AG20443 (cell line): Measurements from ENCODE around the gene RFX1.
"Not testable (repeated sequence)": the region's sequence is repeated elsewhere in the genome, so short reads cannot be mapped to it uniquely, and the experiment has no call there.

Experiments used
- DNase-seq: peaks from one replicate; pipeline ENCODE4 v3.0.0; 2012; ENCODE audit warnings: low spot score, mixed read lengths

The RFX1 gene

DNA sequence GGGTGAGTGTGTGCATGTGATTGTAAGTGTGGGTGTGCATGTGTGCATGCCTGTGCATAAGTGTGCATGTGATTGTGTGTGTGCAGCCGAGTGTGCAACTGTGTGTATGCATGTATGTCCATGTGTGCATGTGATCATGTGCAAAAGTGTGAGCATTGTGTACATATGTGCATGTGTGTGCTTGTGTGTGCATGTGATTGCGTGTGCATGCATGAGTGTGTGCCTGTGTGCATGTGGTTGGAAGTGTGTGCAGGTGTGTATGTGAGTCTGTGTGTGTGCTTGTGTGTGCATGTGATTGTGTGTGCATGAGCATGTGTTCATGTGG lies 71.4 kb downstream of the RFX1 start:
- no peak for DNase-seq

DNA sequence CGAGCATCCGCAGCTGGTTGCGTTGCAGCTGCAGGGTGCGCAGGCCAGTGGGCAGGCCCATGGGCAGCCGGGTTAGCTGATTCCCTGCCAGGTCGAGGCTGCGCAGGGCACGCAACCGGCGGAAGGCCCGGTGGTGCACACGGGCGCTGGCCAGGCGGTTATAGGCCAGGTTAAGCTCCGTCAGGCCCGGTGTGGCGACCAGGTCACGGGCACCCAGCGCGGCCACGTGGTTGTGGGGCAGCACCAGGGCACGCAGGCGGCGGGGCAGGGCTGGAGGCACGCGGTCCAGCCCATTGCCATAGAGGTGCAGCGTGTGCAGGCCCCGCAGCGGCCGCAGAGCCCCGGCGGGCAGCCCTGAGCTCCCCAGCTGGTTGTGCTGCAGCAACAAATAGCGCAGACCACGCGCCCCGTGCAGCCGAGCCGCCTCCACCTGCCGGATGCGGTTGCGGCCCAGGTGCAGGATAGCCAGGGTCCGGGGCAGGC lies 73.2 kb downstream of the RFX1 start:
- DNase-seq = no peak

DNA sequence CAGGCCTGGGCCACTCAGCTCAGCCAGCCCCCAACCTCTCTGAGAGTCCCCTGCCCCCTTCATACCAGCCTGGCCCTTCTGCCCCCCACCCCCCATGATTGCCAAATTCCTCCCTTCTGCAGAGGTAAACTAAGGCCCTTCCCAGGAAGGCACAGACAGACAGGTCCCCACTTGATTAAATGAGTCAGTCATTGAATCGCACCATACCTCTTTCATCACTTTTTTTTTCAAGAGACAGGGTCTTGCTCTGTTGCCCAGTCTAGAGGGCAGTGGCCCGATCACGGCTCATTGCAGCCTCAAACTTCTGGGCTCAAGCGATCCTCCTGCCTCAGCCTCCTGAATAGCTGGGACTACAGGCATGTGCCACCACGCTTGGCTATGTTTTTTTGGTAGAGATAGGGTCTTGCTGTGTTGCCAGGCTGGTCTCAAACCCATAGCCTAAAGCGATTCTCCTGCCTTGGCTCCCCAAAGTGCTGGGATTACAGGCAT lies 73.9 kb downstream of the RFX1 start:
- no peak for DNase-seq

DNA sequence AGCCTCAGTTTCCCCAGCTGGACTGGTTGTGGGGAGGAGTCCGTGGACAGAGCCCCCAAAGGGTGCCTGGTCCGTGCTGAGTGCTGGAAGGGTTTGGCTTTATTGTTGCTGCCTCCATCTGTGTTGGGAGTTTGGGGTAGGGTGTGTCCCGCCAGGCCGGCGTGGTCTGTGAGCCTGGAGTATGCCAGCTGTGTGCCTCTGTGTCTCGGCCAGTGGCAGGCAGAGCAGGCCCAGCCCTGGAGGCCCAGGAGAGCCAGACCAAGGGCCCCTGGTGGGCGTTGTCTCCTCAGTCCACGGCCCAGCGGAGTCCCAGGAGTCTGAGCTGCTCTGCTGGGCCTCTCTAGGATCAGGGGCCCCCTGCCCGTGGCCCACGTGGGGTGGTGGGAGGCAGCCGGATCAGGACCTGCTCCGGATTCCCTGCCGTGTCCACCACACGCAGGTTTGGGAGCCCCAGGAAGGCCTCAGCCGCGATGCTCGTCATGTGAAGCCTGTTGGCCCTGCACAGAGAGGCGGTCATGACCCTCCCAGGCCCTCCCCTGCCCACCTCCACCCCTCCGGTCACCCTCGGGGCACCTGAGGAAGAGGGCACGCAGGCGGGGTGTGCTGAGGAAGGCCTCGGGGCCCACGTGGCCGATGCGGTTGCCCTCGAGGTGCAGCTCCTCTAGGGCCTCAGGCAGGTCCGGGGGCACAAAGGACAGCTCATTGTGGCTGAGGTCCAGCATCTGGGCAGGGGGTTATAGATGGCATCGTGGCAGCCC lies 74.5 kb downstream of the RFX1 start:
- no peak for DNase-seq

DNA sequence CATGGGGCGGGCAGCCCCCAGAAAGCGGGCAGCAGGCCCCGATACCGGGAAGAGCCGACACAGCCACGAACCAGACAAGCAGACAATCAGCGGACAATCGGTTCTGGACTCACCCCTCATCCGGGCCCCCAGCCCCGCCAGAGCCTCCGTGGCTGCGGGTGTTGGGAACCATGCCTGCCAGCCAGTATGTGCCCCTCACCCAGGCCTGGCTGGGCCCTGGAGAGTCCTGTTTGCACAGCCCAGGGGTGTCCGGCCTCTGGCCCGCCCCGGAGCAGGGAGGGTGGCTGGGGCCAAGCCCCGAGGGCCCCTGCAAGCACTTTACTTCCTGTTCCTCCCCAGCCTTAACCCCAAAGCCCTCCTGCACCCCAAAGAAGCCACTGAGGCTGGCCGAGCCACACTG lies 75.7 kb downstream of the RFX1 start:
- no peak for DNase-seq

DNA sequence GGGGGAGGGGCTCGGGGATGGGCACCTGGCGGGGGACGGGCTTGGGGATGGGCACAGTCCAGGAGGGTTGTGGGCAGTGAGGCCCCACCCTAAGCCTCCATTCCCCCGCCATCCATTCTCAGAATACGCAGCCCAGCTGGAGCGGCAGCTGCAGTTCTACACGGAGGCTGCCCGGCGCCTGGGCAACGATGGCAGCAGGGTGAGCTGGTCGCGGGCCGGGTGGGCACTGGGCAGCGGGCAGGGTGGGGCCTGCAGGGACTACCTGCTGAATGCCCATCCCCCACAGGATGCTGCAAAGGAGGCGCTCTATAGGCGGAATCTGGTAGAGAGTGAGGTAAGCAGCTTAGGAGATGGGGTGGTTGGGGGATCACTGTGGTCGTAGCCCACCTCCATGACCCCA lies 76.2 kb downstream of the RFX1 start:
- no peak for DNase-seq

DNA sequence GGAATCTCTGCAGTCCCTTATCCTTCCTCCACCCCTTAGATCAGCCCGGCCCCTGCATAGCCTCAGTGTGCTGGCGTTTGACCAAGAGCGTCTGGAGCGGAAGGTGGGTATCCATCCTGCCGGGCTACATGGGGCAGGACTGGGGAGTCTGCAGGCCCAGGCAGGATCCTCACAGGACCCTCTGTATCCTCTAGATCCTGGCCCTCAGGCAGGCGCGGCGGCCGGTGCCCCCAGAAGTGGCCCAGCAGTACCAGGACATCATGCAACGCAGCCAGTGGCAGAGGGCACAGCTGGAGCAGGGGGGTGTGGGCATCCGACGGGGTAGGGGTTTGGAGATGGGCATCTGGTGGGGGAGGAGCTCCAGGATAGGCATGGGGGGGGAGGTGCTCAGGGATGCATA lies 76.8 kb downstream of the RFX1 start:
- DNase-seq = no peak

DNA sequence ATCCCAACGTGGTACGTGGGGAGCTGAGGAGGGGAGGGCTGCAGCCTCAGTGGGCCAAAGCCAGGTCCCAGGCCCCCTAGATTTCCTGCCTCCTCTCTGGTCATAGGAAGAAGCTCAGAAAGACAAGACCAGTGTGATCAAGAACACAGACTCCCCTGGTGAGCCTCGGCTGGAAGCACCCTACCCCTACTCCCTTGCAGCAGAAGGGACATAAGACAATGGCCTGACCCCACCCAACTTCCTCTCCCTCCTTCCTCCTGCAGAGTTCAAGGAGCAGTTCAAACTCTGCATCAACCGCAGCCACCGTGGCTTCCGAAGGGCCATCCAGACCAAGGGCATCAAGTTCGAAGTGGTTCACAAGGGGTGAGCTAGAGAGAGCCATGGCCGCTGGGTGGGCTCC lies 79.4 kb downstream of the RFX1 start:
- DNase-seq = no peak

DNA sequence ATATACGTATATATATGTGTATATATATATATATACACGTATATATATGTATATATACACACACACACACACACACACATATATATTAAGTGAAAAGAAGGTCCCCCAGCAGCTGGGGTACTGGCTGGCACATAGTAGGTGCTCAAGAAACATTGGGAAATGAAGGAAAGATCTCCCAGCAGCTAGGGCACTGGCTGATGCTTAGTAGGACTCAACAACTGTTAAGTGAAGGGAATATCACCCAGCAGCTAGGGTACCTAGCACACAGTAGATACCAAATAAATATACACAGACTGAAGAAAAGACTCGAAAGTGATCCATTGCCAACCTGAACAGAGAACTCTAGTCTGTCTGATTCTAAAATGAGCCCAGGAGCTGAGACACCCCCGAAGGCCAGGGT lies 80.1 kb downstream of the RFX1 start:
- DNase-seq = no peak

DNA sequence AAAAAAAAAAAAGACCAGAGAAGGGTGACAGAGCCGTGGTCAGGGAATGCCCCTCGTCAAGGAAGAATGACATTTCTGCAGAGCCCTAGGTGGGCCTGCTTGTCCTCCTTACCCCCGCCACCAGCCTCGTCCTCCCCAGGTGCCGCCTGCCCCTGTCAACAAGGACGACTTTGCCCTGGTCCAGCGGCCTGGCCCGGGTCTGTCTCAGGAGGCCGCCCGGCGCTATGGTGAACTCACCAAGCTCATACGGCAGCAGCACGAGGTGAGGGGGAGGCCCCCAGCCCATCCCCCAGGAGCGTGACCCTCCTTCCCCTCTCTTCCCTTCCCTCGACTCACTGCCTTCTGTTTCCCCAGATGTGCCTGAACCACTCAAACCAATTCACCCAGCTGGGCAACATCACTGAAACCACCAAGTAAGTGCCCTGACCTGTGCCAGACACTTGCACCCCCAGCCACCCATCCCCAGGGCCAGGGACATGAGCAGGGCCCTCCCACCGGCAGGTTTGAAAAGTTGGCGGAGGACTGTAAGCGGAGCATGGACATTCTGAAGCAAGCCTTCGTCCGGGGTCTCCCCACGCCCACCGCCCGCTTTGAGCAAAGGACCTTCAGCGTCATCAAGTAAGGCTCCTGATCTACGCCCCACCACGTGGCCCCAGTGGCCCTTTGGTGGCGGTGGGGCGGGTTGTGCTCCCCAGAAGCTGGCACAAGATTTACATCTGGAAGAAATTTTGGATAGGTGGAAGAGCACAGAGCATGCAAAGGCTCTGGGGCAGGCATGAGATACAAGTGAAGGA lies 82.7 kb downstream of the RFX1 start:
- no peak for DNase-seq

DNA sequence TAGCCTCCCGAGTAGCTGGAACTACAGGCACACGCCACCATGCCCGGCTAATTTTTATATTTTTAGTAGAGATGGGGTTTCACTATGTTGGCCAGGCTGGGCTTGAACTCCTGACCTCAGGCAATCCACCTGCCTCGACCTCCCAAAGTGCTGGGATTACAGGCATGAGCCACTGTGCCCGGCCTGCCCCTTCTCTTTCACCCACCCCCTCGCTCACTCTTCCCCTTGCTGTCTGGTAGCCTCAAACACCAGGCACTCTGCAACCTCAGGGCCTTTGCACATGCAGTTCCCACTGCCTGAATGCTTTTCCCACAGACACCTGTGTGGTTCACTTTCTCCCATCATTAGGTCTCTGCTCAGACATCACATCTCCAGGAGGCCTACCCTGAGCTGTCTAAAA lies 84.0 kb downstream of the RFX1 start:
- DNase-seq = not testable (repeated sequence)

DNA sequence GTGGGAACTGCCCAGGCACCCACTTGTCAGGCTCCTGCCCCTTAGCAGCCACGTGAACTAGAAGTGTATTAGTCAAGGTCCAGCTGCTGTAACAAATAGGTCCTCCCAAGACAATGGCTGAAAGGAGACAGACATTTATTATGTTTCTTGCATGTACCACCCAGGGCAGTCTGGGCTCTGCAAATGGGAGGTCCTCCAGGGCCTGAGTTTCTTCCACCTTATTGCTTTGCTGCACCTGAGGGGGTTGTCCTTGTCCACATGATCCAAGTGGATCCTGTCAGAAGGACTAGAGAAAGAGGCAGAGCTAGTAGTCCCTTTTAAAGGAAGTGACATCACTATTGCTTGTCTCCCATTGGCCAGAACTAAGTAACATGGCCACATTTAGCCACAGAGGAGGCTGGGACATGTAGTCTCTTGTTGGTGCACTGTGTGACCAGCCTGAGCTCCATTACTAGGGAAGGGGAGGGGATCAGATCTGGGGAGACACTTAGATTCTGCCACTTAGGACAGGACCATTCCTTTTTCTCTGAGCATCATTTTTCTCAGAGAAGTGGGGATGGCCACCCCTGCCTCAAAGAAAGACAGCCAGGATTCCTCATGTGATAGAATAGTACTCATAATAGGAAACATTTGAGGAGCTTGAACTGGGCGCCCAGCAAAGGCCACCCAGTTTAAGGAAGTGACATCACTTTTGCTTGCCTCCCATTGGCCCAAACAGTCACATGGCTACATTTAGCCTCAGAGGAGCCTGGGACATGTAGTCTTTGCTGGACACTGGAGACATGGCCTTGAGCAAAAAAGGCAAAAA lies 85.0 kb downstream of the RFX1 start:
- DNase-seq = peak; percentile 63

DNA sequence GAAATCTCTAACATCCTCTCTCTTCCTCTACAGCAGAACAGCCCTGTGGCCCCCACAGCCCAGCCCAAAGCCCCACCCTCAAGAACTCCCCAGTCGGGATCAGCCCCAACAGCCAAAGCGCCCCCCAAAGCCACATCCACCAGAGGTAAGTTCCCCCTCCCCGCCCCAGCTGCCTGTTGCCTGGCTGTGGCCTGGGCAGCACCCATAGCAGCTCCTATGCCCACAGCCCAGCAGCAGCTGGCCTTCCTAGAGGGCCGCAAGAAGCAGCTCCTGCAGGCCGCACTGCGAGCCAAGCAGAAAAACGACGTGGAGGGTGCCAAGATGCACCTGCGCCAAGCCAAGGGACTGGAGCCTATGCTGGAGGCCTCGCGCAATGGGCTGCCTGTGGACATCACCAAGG lies 85.6 kb downstream of the RFX1 start:
- no peak for DNase-seq

DNA sequence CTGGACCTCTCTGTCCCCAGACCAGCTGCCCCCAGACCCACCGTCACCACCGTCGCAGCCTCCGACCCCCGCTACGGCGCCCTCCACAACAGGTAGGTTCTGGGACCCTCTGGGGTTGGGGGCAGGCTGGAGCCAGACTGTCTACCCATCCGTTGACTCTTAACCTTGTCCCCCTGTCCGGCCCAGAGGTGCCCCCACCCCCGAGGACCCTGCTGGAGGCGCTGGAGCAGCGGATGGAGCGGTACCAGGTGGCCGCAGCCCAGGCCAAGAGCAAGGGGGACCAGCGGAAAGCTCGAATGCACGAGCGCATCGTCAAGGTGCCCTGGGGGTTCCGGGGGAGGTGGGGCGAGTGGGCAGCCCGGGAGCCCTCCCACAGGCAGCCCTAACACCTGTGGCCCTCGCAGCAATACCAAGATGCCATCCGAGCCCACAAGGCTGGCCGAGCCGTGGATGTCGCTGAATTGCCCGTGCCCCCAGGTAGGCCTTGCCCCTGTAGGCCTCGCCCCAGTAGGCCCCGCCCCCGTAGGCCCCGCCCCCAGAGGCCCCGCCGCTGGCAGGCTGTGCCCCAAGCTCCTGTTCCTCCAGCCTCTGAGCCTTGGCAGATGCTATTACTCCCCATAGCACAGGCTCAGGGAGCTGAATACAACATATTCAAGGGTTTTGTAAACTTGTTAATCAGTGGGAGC lies 87.3 kb downstream of the RFX1 start:
- no peak for DNase-seq

DNA sequence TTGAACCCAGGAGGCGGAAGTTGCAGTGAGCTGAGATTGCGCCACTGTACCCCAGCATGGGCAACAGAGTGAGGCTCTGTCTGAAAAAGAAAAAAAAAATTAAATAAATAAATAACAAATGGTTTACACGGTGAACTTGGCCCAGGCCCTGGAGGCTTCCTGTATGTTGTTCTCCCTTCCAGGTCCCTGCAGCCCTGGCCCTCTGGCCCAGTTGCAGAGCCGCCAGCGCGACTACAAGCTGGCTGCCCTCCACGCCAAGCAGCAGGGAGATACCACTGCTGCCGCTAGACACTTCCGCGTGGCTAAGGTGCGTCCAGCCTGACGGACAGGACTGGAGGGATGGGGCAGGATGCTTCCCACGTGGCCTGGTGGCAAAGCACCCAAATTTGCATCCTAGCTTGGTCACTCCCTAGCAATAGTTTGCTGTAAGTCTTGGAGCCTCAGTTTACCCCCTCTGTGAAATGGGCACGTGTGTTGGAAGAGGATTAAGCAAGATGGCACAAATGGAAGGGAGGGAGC lies 88.2 kb downstream of the RFX1 start:
- no peak for DNase-seq

DNA sequence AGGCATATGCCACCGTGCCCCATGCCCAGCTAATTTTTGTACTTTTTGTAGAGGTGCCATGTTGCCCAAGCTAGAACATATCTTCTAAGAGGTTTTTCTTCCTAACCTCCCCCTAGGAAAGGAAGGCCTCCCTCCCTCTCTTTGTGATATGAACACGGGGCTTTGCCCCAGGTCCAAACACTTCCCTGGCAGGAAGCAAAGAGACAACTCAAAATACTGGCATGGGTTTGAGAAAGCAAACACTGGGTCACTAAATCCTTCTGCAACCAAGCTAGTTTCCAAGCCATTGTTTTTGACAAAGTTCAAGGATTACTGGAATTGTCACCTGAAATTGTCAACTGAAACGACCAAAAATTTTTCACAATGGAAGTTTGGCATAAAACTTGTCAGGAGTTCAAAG lies 91.3 kb downstream of the RFX1 start:
- DNase-seq = no peak

DNA sequence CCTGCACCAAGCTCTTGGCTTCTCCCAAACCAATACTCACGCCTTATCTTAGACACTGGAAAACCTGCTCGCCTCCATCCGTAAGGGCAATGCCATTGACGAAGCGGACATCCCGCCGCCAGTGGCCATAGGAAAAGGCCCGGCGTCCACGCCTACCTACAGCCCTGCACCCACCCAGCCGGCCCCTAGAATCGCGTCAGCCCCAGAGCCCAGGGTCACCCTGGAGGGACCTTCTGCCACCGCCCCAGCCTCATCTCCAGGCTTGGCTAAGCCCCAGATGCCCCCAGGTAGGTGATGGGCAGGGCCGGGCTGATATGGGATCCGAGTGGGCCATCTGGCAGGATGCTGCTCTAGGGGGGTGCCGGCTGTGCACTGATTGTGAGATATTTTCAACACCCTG lies 92.8 kb downstream of the RFX1 start:
- DNase-seq = no peak
